Trophoblast cell (in vitro differentiated cells and primary cell): ENCODE measurements around the gene OPN3.

Source experiments
- DNase-seq, 2 donors: peaks; one replicate each; pipeline ENCODE4 v3.0.0-alpha.2; 2016
- H2AFZ ChIP-seq: 2 replicates; pipeline ENCODE4 v1.6.1; 2013; ENCODE audit warnings: low read length, moderate library complexity, mild to moderate bottlenecking; ENCODE audit not compliant: insufficient read depth, poor library complexity
- H2AK5ac ChIP-seq: 2 replicates; pipeline ENCODE4 v1.6.1; 2013; ENCODE audit warnings: mild to moderate bottlenecking, low read length
- H2BK120ac ChIP-seq: 2 replicates; pipeline ENCODE4 v1.6.1; 2013; ENCODE audit warnings: low read length, mild to moderate bottlenecking, moderate library complexity; ENCODE audit not compliant: insufficient read depth, poor library complexity
- H2BK12ac ChIP-seq: 2 replicates; pipeline ENCODE4 v1.6.1; 2013; ENCODE audit warnings: mild to moderate bottlenecking, low read length, moderate library complexity
- H2BK5ac ChIP-seq: 2 replicates; pipeline ENCODE4 v1.6.1; 2013; ENCODE audit warnings: low read length, low read depth, moderate library complexity, mild to moderate bottlenecking; ENCODE audit not compliant: poor library complexity
- H3K14ac ChIP-seq: 2 replicates; pipeline ENCODE4 v1.6.1; 2013; ENCODE audit warnings: mild to moderate bottlenecking, low read length
- H3K18ac ChIP-seq: 2 replicates; pipeline ENCODE4 v1.6.1; 2013; ENCODE audit warnings: mild to moderate bottlenecking, low read length
- H3K23ac ChIP-seq: 2 replicates; pipeline ENCODE4 v1.6.1; 2013; ENCODE audit warnings: low read length
- H3K27ac ChIP-seq: 2 replicates; pipeline ENCODE4 v1.5.1; 2013; ENCODE audit warnings: low read depth, mild to moderate bottlenecking, inconsistent platforms, low read length, moderate library complexity
- H3K27me3 ChIP-seq: 2 replicates; pipeline ENCODE4 v1.6.1; 2013; ENCODE audit warnings: inconsistent platforms, mild to moderate bottlenecking, low read length, moderate library complexity; ENCODE audit not compliant: insufficient read depth
- H3K36me3 ChIP-seq, 2 experiments: 1 replicate in 1 of 2; 2 replicates in 1 of 2; pipeline ENCODE4 v1.6.1; 2013; ENCODE audit warnings: low read length in 2 of 2, mild to moderate bottlenecking in 2 of 2, moderate library complexity in 1 of 2; ENCODE audit not compliant: insufficient read depth in 2 of 2, control insufficient read depth in 1 of 2
- H3K4ac ChIP-seq: 2 replicates; pipeline ENCODE4 v1.6.1; 2013; ENCODE audit warnings: low read depth, mild to moderate bottlenecking, low read length, moderate library complexity
- H3K4me1 ChIP-seq, 2 experiments: 1 replicate in 1 of 2; 2 replicates in 1 of 2; pipeline ENCODE4 v1.6.1; 2013; ENCODE audit warnings: low read length in 2 of 2, mild to moderate bottlenecking in 2 of 2, moderate library complexity in 1 of 2; ENCODE audit not compliant: insufficient read depth in 2 of 2, control insufficient read depth in 1 of 2
- H3K4me2 ChIP-seq: 2 replicates; pipeline ENCODE4 v1.6.1; 2013; ENCODE audit warnings: inconsistent platforms, mild to moderate bottlenecking, low read length, moderate library complexity
- H3K4me3 ChIP-seq: 2 replicates; pipeline ENCODE4 v1.5.1; 2013; ENCODE audit warnings: mild to moderate bottlenecking, low read depth, low read length, inconsistent platforms
- H3K79me1 ChIP-seq: one replicate; pipeline ENCODE4 v1.6.1; 2013; ENCODE audit warnings: low read length
- H3K79me2 ChIP-seq: 2 replicates; pipeline ENCODE4 v1.6.1; 2013; ENCODE audit warnings: low read length, mild to moderate bottlenecking; ENCODE audit not compliant: control insufficient read depth, insufficient read depth, poor library complexity
- H3K9ac ChIP-seq: 2 replicates; pipeline ENCODE4 v1.6.1; 2013; ENCODE audit warnings: mild to moderate bottlenecking, low read length
- H3K9me3 ChIP-seq: 2 replicates; pipeline ENCODE4 v1.6.1; 2013; ENCODE audit warnings: low read depth, mild to moderate bottlenecking, control low read depth, inconsistent platforms, low read length; ENCODE audit not compliant: insufficient read depth
- H4K12ac ChIP-seq: 2 replicates; pipeline ENCODE4 v1.6.1; 2013; ENCODE audit warnings: low read depth, mild to moderate bottlenecking, low read length, moderate library complexity
- H4K8ac ChIP-seq: 2 replicates; pipeline ENCODE4 v1.6.1; 2013; ENCODE audit warnings: low read depth, mild to moderate bottlenecking, low read length, moderate library complexity
- H4K91ac ChIP-seq: one replicate; pipeline ENCODE4 v1.6.1; 2013; ENCODE audit warnings: low read depth, mild to moderate bottlenecking, low read length, moderate library complexity
- WGBS: extraction: QIAGEN DNeasy Blood & Tissue Kit; methylation state at CpG from one replicate; pipeline ENCODE4 v1.1.7; 2013; ENCODE audit warnings: missing lambda C conversion rate; ENCODE audit not compliant: insufficient read length, insufficient coverage; ENCODE audit errors: extremely low coverage; 5-methylcytosine and 5-hydroxymethylcytosine counted together

Gene OPN3

GRCh38 chr1:241677201-241677600 lies 37.0 kb upstream of the OPN3 start:
- H2BK120ac ChIP-seq, result no peak overlapping the region

GRCh38 chr1:241675983-241676382 lies 35.8 kb upstream of the OPN3 start:
- DNase-seq, result no peak
- Histone ChIP-seq H2BK12ac (no peak overlapping the region), H3K14ac (no peak overlapping the region), H3K27ac (no peak overlapping the region), H3K4ac (no peak overlapping the region), H3K18ac (no peak overlapping the region), H2BK5ac (no peak overlapping the region), H3K9me3 (no peaks in the 10 kb centered on the region), H3K36me3 (no peaks in the 10 kb centered on the region), H4K91ac (no peak overlapping the region), H4K8ac (no peak overlapping the region), H3K9ac (no peak overlapping the region), H2AK5ac (no peak overlapping the region), H3K4me2 (no peak overlapping the region), H3K27me3 (no peaks in the 10 kb centered on the region), H2BK120ac (no peak overlapping the region), H3K79me1 (no peaks in the 10 kb centered on the region), H3K79me2 (no peaks in the 10 kb centered on the region), H3K4me1 (no peaks in the 10 kb centered on the region), H3K23ac (no peak overlapping the region), H3K4me3 (no peak overlapping the region), H2AFZ (no peak overlapping the region), H4K12ac (no peak overlapping the region)
- no CpG with 5 or more reads among the region's 4 CpGs for WGBS

More at GRCh38 chr1:241677201-241677600, 37.0 kb upstream of the OPN3 start:
- Histone ChIP-seq H3K9me3 (no peaks in the 10 kb centered on the region), H3K4me1 (no peaks in the 10 kb centered on the region), H3K36me3 (no peaks in the 10 kb centered on the region), H3K23ac (no peak overlapping the region), H4K91ac (no peak overlapping the region), H3K9ac (no peak overlapping the region), H3K18ac (no peak overlapping the region), H4K12ac (no peak overlapping the region), H4K8ac (no peak overlapping the region), H3K4me3 (no peak overlapping the region), H2BK5ac (no peak overlapping the region), H2AK5ac (no peak overlapping the region), H3K4me2 (no peak overlapping the region), H2AFZ (no peak overlapping the region), H3K27ac (no peak overlapping the region), H3K79me2 (no peaks in the 10 kb centered on the region), H2BK12ac (no peak overlapping the region), H3K79me1 (no peaks in the 10 kb centered on the region), H3K4ac (no peak overlapping the region), H3K14ac (no peak overlapping the region), H3K27me3 (no peaks in the 10 kb centered on the region)
- no CpG with 5 or more reads among the region's 5 CpGs for WGBS
- no peak for DNase-seq

- Histone ChIP-seq H3K4me3 (no peak overlapping the region), H3K23ac (no peak overlapping the region), H3K9ac (no peak overlapping the region), H2AK5ac (no peak overlapping the region), H3K79me1 (no peaks in the 10 kb centered on the region), H3K4ac (no peak overlapping the region), H3K4me2 (no peak overlapping the region), H2BK5ac (no peak overlapping the region), H3K27me3 (no peaks in the 10 kb centered on the region), H2AFZ (no peak overlapping the region), H3K9me3 (no peaks in the 10 kb centered on the region), H3K4me1 (no peaks in the 10 kb centered on the region), H4K12ac (no peak overlapping the region), H2BK12ac (no peak overlapping the region), H2BK120ac (no peak overlapping the region), H3K79me2 (no peaks in the 10 kb centered on the region), H3K36me3 (no peaks in the 10 kb centered on the region), H4K91ac (no peak overlapping the region), H3K18ac (no peak overlapping the region), H4K8ac (no peak overlapping the region), H3K14ac (no peak overlapping the region), H3K27ac (no peak overlapping the region)
- WGBS, result no CpG with 5 or more reads among the region's 1 CpG
- DNase-seq, result no peak
Measured at GRCh38 chr1:241674805-241675384, 34.7 kb upstream of the OPN3 start.

GRCh38 chr1:241672301-241672700 lies 32.1 kb upstream of the OPN3 start:
- no peak overlapping the region for H3K4ac ChIP-seq
- DNase-seq, result no peak
- H3K9ac ChIP-seq, result no peak overlapping the region
- no peak overlapping the region for H3K14ac ChIP-seq
- no peak overlapping the region for H2BK12ac ChIP-seq
- no peak overlapping the region for H4K8ac ChIP-seq
- no peak overlapping the region for H2AFZ ChIP-seq
- H4K91ac ChIP-seq, result no peak overlapping the region
- H3K79me1 ChIP-seq, result no peaks in the 10 kb centered on the region
- no peak overlapping the region for H3K23ac ChIP-seq
- H3K4me1 ChIP-seq, result no peaks in the 10 kb centered on the region
- H3K79me2 ChIP-seq, result no peaks in the 10 kb centered on the region
- H3K4me2 ChIP-seq, result no peak overlapping the region
- WGBS, result no CpG with 5 or more reads among the region's 1 CpG
- H4K12ac ChIP-seq, result no peak overlapping the region
- H3K36me3 ChIP-seq, result no peaks in the 10 kb centered on the region
- H3K27me3 ChIP-seq, result no peaks in the 10 kb centered on the region
- H3K9me3 ChIP-seq, result no peaks in the 10 kb centered on the region
- H2AK5ac ChIP-seq, result no peak overlapping the region
- H2BK5ac ChIP-seq, result no peak overlapping the region
- no peak overlapping the region for H2BK120ac ChIP-seq
- no peak overlapping the region for H3K27ac ChIP-seq
- no peak overlapping the region for H3K18ac ChIP-seq
- no peak overlapping the region for H3K4me3 ChIP-seq
